GM18867 (cell line): ENCODE results near the gene CFAP126.
"Not testable (repeated sequence)": the region's sequence is repeated elsewhere in the genome, so short reads cannot be mapped to it uniquely, and the experiment has no call there.

Source experiments
- ATAC-seq: cut with Tn5 transposase; IDR thresholded peaks from one replicate; pipeline ENCODE4 v1.9.1; 2021; ENCODE audit warnings: mild to moderate bottlenecking, moderate library complexity; ENCODE audit not compliant: unreplicated experiment

Gene CFAP126

GRCh38 chr1:161382214-161383019 is 14.7 kb upstream of the CFAP126 start:
- no peak for ATAC-seq

GRCh38 chr1:161381707-161382106 is 14.0 kb upstream of the CFAP126 start:
- no peak for ATAC-seq

- ATAC-seq, result no peak
Measured at GRCh38 chr1:161379071-161379470, 11.4 kb upstream of the CFAP126 start.

GRCh38 chr1:161378014-161378413 is 10.3 kb upstream of the CFAP126 start:
- no peak for ATAC-seq

GRCh38 chr1:161374373-161374772 is 6.7 kb upstream of the CFAP126 start:
- no peak for ATAC-seq

GRCh38 chr1:161373442-161373841 is 5.8 kb upstream of the CFAP126 start:
- no peak for ATAC-seq

- no peak for ATAC-seq
Measured at GRCh38 chr1:161365207-161365606, 2.5 kb downstream of the CFAP126 start.

- ATAC-seq, result no peak
Measured at GRCh38 chr1:161364332-161364731, 3.3 kb downstream of the CFAP126 start.

- no peak for ATAC-seq
Measured at GRCh38 chr1:161359291-161359690, 8.4 kb downstream of the CFAP126 start.

GRCh38 chr1:161357073-161357472 is 10.6 kb downstream of the CFAP126 start:
- no peak for ATAC-seq

GRCh38 chr1:161351482-161351881 is 16.2 kb downstream of the CFAP126 start:
- no peak for ATAC-seq

- no peak for ATAC-seq
Measured at GRCh38 chr1:161350671-161351070, 17.0 kb downstream of the CFAP126 start.

GRCh38 chr1:161342821-161343220 is 24.9 kb downstream of the CFAP126 start:
- ATAC-seq, result no peak

- ATAC-seq, result no peak
Measured at GRCh38 chr1:161342177-161342576, 25.5 kb downstream of the CFAP126 start.

GRCh38 chr1:161335796-161336195 is 31.9 kb downstream of the CFAP126 start:
- no peak for ATAC-seq

- no peak for ATAC-seq
Measured at GRCh38 chr1:161333166-161333565, 34.5 kb downstream of the CFAP126 start.

- ATAC-seq, result no peak
Measured at GRCh38 chr1:161330346-161330745, 37.3 kb downstream of the CFAP126 start.

- ATAC-seq, result no peak
Measured at GRCh38 chr1:161324020-161324419, 43.7 kb downstream of the CFAP126 start.

- not testable (repeated sequence) for ATAC-seq
Measured at GRCh38 chr1:161315841-161316674, 51.6 kb downstream of the CFAP126 start.
